Thymus (tissue), 14 donors: Measurements from ENCODE around the gene NUP133. TPM values are rescaled to one million over a fixed set of nuclear protein-coding genes. Genes with fewer than 3 reads are reported as not detected.

Experiments
- DNase-seq, 9 donors: peaks; one replicate each; pipeline ENCODE4 v3.0.0-alpha.2; 2013; ENCODE audit warnings: low spot score in 9 of 9, low read depth in 6 of 9, missing footprints in 1 of 9
- H3K27ac ChIP-seq, 2 donors: one replicate each; pipeline ENCODE4 v1.5.1; 2013; ENCODE audit warnings: control low read depth in 1 of 2, low read depth in 1 of 2, low read length in 1 of 2, mild to moderate bottlenecking in 1 of 2, moderate library complexity in 1 of 2
- H3K27me3 ChIP-seq, 2 donors: one replicate each; pipeline ENCODE4 v1.5.1; 2013; ENCODE audit warnings: low read length in 1 of 2; ENCODE audit not compliant: control insufficient read depth in 2 of 2, insufficient read depth in 1 of 2
- H3K36me3 ChIP-seq, 2 donors: one replicate each; pipeline ENCODE4 v1.5.1; 2013; ENCODE audit warnings: low read length in 1 of 2, mild to moderate bottlenecking in 1 of 2, moderate library complexity in 1 of 2; ENCODE audit not compliant: control insufficient read depth in 2 of 2, insufficient read depth in 2 of 2
- H3K4me1 ChIP-seq, 2 donors: one replicate each; pipeline ENCODE4 v1.5.1; 2013; ENCODE audit warnings: low read length in 2 of 2; ENCODE audit not compliant: control insufficient read depth in 2 of 2, insufficient read depth in 2 of 2
- H3K4me3 ChIP-seq, 2 donors: one replicate each; pipeline ENCODE4 v1.5.1; 2013; ENCODE audit warnings: low read length in 2 of 2, control low read depth in 1 of 2, mild to moderate bottlenecking in 1 of 2
- H3K9me3 ChIP-seq, 2 donors: one replicate each; pipeline ENCODE4 v1.5.1; 2013; ENCODE audit warnings: low read length in 1 of 2, mild to moderate bottlenecking in 1 of 2; ENCODE audit not compliant: control insufficient read depth in 2 of 2, insufficient read depth in 1 of 2
- WGBS: extraction: QIAGEN DNeasy Blood & Tissue Kit; methylation state at CpG from one replicate; pipeline ENCODE4 v1.1.7; 2013; 5-methylcytosine and 5-hydroxymethylcytosine counted together
- long read RNA-seq, 10 donors: transcript quantifications; one replicate each; lab custom pipeline, GENCODE V29; 2026
- polyA plus RNA-seq: library from polyadenylated mRNA; stranded (reverse); fragments of 200-250 nt; gene quantifications from one replicate; pipeline ENCODE4 v1.2.3, GENCODE V29; 2013
- total RNA-seq: library from RNA; stranded (reverse); fragments of 120-200 nt; gene quantifications from one replicate; pipeline ENCODE4 v1.2.4, GENCODE V29; 2013
- donor health status: healthy.

NUP133 gene
- 38.5 TPM for total RNA-seq
- 39.4 TPM for polyA plus RNA-seq
- long read RNA-seq, donor 1, full-length matches to known transcripts, result 1 of 1 reads
- long read RNA-seq, donor 1, partial matches to known transcripts, result 0 of 1 reads
- long read RNA-seq, donor 1, other reads (novel, unspliced or antisense), result 0 of 1 reads
- long read RNA-seq, donor 2, full-length matches to known transcripts, result 4 of 4 reads
- long read RNA-seq, donor 2, partial matches to known transcripts, result 0 of 4 reads
- long read RNA-seq, donor 2, other reads (novel, unspliced or antisense), result 0 of 4 reads
- long read RNA-seq, donor 3, full-length matches to known transcripts, result 3 of 3 reads
- long read RNA-seq, donor 3, partial matches to known transcripts, result 0 of 3 reads
- long read RNA-seq, donor 3, other reads (novel, unspliced or antisense), result 0 of 3 reads
- long read RNA-seq, donor 4, full-length matches to known transcripts, result 4 of 4 reads
- long read RNA-seq, donor 4, partial matches to known transcripts, result 0 of 4 reads
- long read RNA-seq, donor 4, other reads (novel, unspliced or antisense), result 0 of 4 reads
- long read RNA-seq, donor 5, full-length matches to known transcripts, result 6 of 18 reads
- long read RNA-seq, donor 5, partial matches to known transcripts, result 12 of 18 reads
- long read RNA-seq, donor 5, other reads (novel, unspliced or antisense), result 0 of 18 reads
- long read RNA-seq, donor 6, full-length matches to known transcripts, result 3 of 3 reads
- long read RNA-seq, donor 6, partial matches to known transcripts, result 0 of 3 reads
- long read RNA-seq, donor 6, other reads (novel, unspliced or antisense), result 0 of 3 reads
- long read RNA-seq, donor 7, full-length matches to known transcripts, result 4 of 4 reads
- long read RNA-seq, donor 7, partial matches to known transcripts, result 0 of 4 reads
- long read RNA-seq, donor 7, other reads (novel, unspliced or antisense), result 0 of 4 reads
- long read RNA-seq, donor 8, full-length matches to known transcripts, result 2 of 2 reads
- long read RNA-seq, donor 8, partial matches to known transcripts, result 0 of 2 reads
- long read RNA-seq, donor 8, other reads (novel, unspliced or antisense), result 0 of 2 reads
- long read RNA-seq, donor 9, full-length matches to known transcripts, result 3 of 3 reads
- long read RNA-seq, donor 9, partial matches to known transcripts, result 0 of 3 reads
- long read RNA-seq, donor 9, other reads (novel, unspliced or antisense), result 0 of 3 reads
- long read RNA-seq, donor 10, full-length matches to known transcripts, result 1 of 1 reads
- long read RNA-seq, donor 10, partial matches to known transcripts, result 0 of 1 reads
- long read RNA-seq, donor 10, other reads (novel, unspliced or antisense), result 0 of 1 reads

DNA sequence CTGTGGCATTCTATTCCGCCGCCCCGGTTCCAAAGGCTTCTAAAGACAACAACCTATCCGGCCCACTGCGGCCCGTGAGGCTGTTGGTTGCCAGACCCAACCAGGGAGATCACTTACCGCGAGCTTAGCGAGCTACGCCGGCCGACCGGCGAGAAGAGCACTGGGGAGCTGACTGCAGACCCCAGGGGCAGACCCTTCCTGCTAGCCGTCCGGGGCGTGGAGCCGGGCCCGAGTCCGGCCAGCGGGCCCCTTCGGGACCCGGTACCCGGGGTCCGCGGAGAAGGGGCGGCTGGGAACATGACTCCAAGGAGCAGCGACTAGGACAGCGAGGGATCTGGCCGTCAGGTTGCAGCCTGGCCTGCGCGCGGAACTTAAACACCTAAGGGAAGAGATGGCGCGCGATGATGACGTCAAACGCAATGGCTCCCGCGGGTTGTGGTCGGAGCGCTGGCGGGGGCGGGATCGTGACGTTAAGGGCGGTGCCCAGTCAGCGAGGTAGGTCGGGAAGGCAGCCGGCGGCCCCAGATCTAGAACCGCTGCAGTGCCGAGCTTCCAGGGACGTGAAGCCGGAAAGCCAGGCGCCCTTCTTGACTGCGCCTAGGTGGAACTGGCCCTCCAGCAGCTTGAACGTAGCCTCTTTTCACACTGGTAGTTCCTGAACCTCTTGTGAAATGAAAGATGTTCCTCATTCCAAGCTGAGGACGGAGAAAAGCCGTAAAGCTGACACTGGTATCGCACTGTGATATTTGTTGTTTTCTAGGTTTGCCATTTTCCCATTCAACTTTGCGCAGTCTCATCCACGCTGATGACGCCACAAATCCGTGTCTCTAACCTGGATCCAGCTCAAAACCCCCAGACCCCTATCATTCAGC lies at the start of gene NUP133:
TSS of gene NUP133 (minus strand) at position 391 of the 872 bp plus-strand sequence. CDS start at position 299, 92 bp downstream.
- WGBS, result 1% methylated on average over 65 of the region's 65 CpGs

DNA sequence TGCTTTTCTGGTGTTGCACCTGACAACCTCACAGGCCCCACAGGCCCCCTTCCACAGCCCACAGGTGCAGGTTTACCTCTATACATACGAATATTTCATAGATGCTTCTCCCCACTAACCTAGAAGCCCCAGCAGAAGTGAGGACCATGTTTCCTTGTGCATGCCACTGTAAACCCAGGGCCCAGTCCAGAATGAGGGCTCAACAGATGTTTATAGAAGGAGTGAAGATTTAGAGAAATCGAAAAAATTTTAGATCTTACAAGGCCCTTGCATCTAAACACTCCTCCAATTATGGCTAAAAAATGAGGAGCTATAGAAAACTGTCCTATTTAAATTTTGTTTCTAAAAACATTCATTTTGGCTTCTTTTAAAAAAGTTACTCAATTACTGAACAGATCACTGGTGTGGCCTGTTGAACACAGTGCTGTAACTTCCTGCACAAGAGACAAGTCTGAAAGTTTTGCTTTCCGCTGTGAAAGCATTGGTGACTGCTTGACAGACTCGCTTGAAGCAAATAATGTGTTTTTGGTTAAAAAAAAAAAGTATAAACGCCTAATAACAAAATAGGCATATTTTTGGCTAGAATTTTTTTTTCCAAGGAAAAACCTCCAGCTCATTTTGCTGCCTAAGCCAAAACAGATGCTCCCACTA lies 49.2 kb upstream of the NUP133 start:
- peaks cover 0 to 4% of the 10 kb centered on the region in 2 donors for H3K36me3 ChIP-seq
- DNase-seq, result peak in 5 of 9 donors; percentile 7 to 63 (median 17)
- H3K9me3 ChIP-seq, result no peaks in the 10 kb centered on the region
- H3K4me3 ChIP-seq, result peak overlapping the region; percentile 39 to 89
- H3K4me1 ChIP-seq, result peaks cover 3 to 25% of the 10 kb centered on the region in 2 donors
- WGBS, result 36% methylated on average over 5 of the region's 5 CpGs
- no peaks in the 10 kb centered on the region for H3K27me3 ChIP-seq
- H3K27ac ChIP-seq, result peak overlapping the region; percentile 56 to 81

More for the DNA sequence above, at the start of gene NUP133:
- Histone ChIP-seq H3K27ac (peak within 1 kb of the TSS; percentile 93 to 99), H3K4me1 (peaks cover 8 to 12% of the 10 kb centered on the region in 2 donors), H3K27me3 (no peaks in the 10 kb centered on the region), H3K4me3 (peak within 1 kb of the TSS; percentile 90 to 100), H3K9me3 (no peaks in the 10 kb centered on the region), H3K36me3 (peaks cover 3 to 8% of the 10 kb centered on the region in 2 donors)
- DNase-seq, result peak; percentile 94 to 100 (median 99)

DNA sequence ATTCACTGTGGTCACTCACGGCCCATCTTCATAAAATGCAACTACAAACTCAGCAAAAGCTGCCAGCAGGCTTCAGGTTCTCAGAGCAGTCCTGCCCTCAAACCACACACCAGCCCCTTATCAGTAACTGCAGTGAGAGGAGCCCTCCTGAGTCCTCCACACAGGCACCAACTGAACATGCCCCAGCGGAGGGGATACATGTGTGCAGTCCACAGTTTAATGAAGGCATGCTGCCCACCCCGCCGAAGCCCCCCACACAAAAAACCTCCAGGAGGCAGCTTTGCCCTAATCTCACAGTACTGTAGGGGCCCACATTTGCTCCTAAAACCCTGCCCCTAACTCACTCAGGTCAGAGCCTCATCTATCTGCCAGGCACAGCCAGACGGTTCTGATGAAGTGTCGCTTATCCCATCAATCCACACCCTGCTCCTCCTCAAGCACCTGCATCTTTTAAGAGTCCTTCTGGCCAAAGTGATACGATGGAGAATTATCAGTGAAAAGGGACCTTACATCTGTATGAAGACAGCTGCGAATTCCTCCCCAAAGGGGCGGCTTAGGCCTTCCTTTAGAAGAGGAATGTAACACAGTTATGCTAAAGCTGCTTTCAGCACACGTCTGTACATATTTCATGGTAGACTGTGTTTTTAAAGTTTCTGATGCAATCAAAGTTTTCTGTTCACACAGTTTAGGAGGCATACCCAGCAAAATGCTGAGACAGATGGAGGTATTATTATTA lies 46.9 kb upstream of the NUP133 start:
- Histone ChIP-seq H3K4me1 (peaks cover 3 to 25% of the 10 kb centered on the region in 2 donors), H3K36me3 (peaks cover 0 to 4% of the 10 kb centered on the region in 2 donors), H3K27ac (no peak overlapping the region), H3K27me3 (no peaks in the 10 kb centered on the region), H3K4me3 (no peak overlapping the region), H3K9me3 (no peaks in the 10 kb centered on the region)
- WGBS, result 82% methylated on average over 10 of the region's 10 CpGs
- DNase-seq, result no peak

DNA sequence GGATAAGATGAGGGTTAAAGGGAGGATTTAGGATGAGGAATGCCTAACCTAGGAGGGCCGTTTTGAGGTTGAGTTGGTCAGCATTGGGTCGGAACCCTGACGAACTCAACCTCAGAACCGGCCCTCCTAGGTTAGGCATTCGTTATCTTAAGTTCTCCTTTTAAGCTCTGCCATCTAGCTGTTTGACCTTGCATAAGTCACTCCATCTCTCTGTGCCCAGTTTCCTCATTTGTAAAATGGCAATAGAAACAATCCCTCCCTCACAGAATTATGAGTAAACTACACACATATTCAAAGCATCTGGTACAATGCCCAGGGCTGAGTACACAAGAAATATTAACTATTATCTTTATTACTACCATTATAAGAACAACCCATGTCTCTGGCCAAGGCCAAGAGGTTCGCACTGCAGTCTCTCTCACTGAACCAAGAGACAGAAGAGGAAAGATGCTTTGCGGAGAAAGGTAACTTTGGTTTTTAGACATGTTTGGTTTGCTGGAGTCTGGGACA lies 45.5 kb upstream of the NUP133 start:
- no peaks in the 10 kb centered on the region for H3K27me3 ChIP-seq
- no peak overlapping the region for H3K4me3 ChIP-seq
- H3K4me1 ChIP-seq, result peaks cover 3 to 19% of the 10 kb centered on the region in 2 donors
- H3K36me3 ChIP-seq, result peaks cover 0 to 4% of the 10 kb centered on the region in 2 donors
- H3K9me3 ChIP-seq, result no peaks in the 10 kb centered on the region
- WGBS, result 97% methylated on average over 7 of the region's 7 CpGs
- no peak overlapping the region for H3K27ac ChIP-seq
- DNase-seq, result no peak

DNA sequence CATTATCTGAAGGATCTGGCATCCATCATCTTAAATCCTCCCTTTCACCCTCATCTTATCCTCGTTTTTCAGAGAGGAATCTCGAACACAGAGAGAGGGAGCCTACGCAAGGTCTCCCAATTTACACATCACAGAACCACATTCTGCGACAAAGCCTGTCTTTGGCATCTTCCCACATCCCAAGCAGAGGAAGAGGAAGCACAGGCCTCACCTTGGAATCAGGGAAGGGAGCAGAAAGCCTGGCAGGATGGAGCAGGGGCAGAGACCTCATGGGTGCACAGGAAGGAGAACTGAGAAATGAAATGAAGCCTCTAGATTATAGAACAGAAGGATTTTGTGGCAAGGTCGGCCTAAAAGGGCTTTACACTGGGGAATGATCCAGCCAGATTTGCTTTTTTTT lies 44.6 kb upstream of the NUP133 start:
- Histone ChIP-seq H3K4me1 (peaks cover 3 to 17% of the 10 kb centered on the region in 2 donors), H3K27ac (no peak overlapping the region), H3K9me3 (no peaks in the 10 kb centered on the region), H3K4me3 (no peak overlapping the region), H3K36me3 (peaks cover 0 to 4% of the 10 kb centered on the region in 2 donors), H3K27me3 (no peaks in the 10 kb centered on the region)
- no peak for DNase-seq
- 95% methylated on average over 5 of the region's 5 CpGs for WGBS

DNA sequence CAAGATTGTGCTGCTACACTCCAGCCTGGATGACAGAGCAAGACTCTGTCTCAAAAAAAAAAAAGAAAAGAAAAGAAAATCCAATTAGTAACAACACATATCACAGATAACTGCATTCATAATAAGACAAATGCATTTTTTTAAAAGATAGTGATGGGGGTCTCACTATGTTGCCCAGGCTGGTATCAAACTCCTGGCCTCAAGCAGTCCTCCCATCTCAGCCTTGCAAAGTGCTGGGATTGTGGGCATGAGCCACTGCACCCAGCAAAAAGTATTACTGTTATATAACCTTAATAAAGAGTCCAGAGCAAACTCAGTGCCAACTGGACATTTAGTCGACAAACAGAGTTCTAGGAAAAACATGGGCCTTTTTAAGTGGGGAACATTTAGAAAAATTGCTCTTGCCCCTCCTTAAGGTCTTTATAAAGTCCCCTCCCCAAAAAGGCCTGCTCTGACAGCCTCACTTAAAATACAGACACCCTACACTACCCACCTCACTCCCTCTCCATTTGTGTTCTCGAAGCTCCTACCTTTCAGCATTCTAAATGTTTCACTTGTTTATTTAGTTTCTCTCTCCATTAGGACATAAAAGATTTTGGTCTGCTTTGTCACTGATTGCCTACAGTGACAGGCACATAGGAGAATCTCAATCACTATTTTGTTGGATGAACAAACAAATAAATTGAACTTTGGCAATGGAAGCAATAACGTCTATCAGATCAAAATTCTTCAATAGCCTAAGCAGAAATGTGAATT lies 42.8 kb upstream of the NUP133 start:
- DNase-seq, result no peak
- Histone ChIP-seq H3K4me3 (no peak overlapping the region), H3K36me3 (peaks cover 8 to 11% of the 10 kb centered on the region in 2 donors), H3K27ac (no peak overlapping the region), H3K27me3 (no peaks in the 10 kb centered on the region), H3K4me1 (peaks cover 0 to 4% of the 10 kb centered on the region in 2 donors), H3K9me3 (no peaks in the 10 kb centered on the region)
- 96% methylated on average over 3 of the region's 3 CpGs for WGBS

DNA sequence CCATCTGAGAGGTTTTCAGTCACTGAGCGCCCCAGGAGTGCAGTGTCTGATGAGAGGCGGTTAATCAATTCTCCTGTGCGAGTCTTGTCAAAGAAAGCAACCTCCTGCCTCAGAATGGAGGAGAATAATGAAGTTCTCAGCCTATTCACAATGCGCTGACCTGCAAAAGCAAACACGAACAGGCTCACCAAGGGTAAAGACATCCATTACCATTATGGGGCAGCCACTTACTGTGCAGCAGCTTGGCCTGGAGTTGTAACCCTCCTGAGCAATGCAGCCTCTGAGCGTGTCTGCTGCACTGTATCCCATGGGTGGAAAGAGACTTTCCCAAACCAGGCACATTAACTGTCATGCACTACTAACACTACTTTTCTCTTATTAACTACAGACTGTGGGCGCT lies 39.4 kb upstream of the NUP133 start:
- H3K27ac ChIP-seq, result no peak overlapping the region
- no peaks in the 10 kb centered on the region for H3K27me3 ChIP-seq
- DNase-seq, result no peak
- 99% methylated on average over 7 of the region's 7 CpGs for WGBS
- peaks cover 7 to 21% of the 10 kb centered on the region in 2 donors for H3K36me3 ChIP-seq
- no peak overlapping the region for H3K4me3 ChIP-seq
- H3K4me1 ChIP-seq, result no peaks in the 10 kb centered on the region
- H3K9me3 ChIP-seq, result no peaks in the 10 kb centered on the region
